K562 (cell line): ENCODE measurements around the gene TAF4. TPM values are rescaled to one million over a fixed set of nuclear protein-coding genes. Genes with fewer than 3 reads are reported as not detected.
A peak's percentile ranks its signal among the peaks of the same experiment; 100 is the strongest.

ENCODE experiments used
- ATAC-seq: fragments of 200-7000 bp; cut with Tn5 transposase; 3 replicates; pipeline ENCODE4 v1.9.1; 2020; ENCODE audit warnings: moderate library complexity
- BruUV-seq: library from RNA; stranded (reverse); fragments of 400-500 nt; replicated peaks from 2 replicates; lab custom pipeline; 2021; lab: Mats Ljungman, UMichigan
- CTCF ChIA-PET: fragments of 300-600 bp; formaldehyde crosslinking; extraction: SDS; loops from one replicate; lab custom pipeline; 2021; ENCODE audit warnings: low intra/inter-chr PET ratio; lab: Yijun Ruan, JAX
- POLR2A ChIA-PET: fragments of 300-600, 350-650 bp; sonication (Branson Sonifier 250); formaldehyde crosslinking; extraction: SDS; loops from one replicate; lab custom pipeline; 2021; ENCODE audit warnings: antibody characterized with exemption, inconsistent platforms; lab: Yijun Ruan, JAX
- DNase-seq, 4 experiments: peaks; one replicate each; pipeline versions ENCODE4 v3.0.0 to v3.0.0-alpha.2; 2011 to 2018; ENCODE audit warnings: low spot score in 3 of 4, mixed read lengths in 3 of 4; ENCODE audit errors: extremely low read depth in 1 of 4
- FAIRE-seq: peaks from 2 replicates; lab custom pipeline; 2011; peaks lifted over from hg19 to GRCh38; lab: Jason Lieb, UNC
- H2AFZ ChIP-seq: 2 replicates; pipeline ENCODE4 v1.6.0; 2011; ENCODE audit warnings: low read depth, low read length, control low read depth, inconsistent platforms
- H3K27ac ChIP-seq: fragments of 200-600 bp; 3 replicates; pipeline ENCODE4 v1.8.0; 2011; ENCODE audit warnings: low read depth, mild to moderate bottlenecking, control low read depth, inconsistent platforms, low read length, moderate library complexity, mixed read lengths; ENCODE audit errors: extremely low read depth
- H3K27me3 ChIP-seq, 2 experiments: fragments of 300-600 bp in 1 of 2; 2 replicates in 1 of 2; 3 replicates in 1 of 2; pipeline versions ENCODE4 v1.6.0 to v1.8.0; 2011; ENCODE audit warnings: inconsistent platforms in 2 of 2, low read length in 2 of 2, mild to moderate bottlenecking in 1 of 2, mixed read lengths in 1 of 2, moderate library complexity in 1 of 2; ENCODE audit not compliant: control insufficient read depth in 2 of 2, insufficient read depth in 2 of 2
- H3K36me3 ChIP-seq: fragments of 300-600 bp; 3 replicates; pipeline ENCODE4 v1.8.0; 2011; ENCODE audit warnings: mild to moderate bottlenecking, low read length, inconsistent platforms; ENCODE audit not compliant: control insufficient read depth, insufficient read depth
- H3K4me1 ChIP-seq, 2 experiments: fragments of 200-600 bp in 1 of 2; replicated peaks in 1 of 2; 2 replicates in 1 of 2; 3 replicates in 1 of 2; pipeline versions ENCODE4 v1.5.1 to v1.8.0; 2011; ENCODE audit warnings: inconsistent platforms in 2 of 2, low read length in 2 of 2, mild to moderate bottlenecking in 1 of 2, mixed read lengths in 1 of 2, moderate library complexity in 1 of 2; ENCODE audit not compliant: control insufficient read depth in 2 of 2, insufficient read depth in 2 of 2
- H3K4me2 ChIP-seq: 2 replicates; pipeline ENCODE4 v1.6.1; 2011; ENCODE audit warnings: low read length, control low read depth, inconsistent platforms, mixed read lengths; ENCODE audit not compliant: insufficient read depth
- H3K4me3 ChIP-seq: fragments of 200-600 bp; sonication (generic), shearing (Covaris generic); 2 replicates; pipeline ENCODE4 v1.5.1; 2016; ENCODE audit warnings: control low read depth, inconsistent platforms
- H3K79me2 ChIP-seq: fragments of 200-600 bp; 3 replicates; pipeline ENCODE4 v1.8.0; 2011; ENCODE audit warnings: low read length, inconsistent platforms; ENCODE audit not compliant: control insufficient read depth, insufficient read depth
- H3K9ac ChIP-seq, 2 experiments: 2 replicates each; pipeline versions ENCODE4 v1.6.0 to v1.6.1; 2011; ENCODE audit warnings: low read depth in 2 of 2, low read length in 2 of 2, control low read depth in 1 of 2, inconsistent platforms in 1 of 2, mild to moderate bottlenecking in 1 of 2, mixed read lengths in 1 of 2; ENCODE audit not compliant: insufficient read depth in 1 of 2
- H3K9me1 ChIP-seq: one replicate; pipeline ENCODE4 v1.6.0; 2011; ENCODE audit warnings: inconsistent platforms, mild to moderate bottlenecking, low read length, moderate library complexity; ENCODE audit not compliant: control insufficient read depth, insufficient read depth
- H3K9me3 ChIP-seq: replicated peaks from 2 replicates; pipeline ENCODE4 v1.5.1; 2011; ENCODE audit warnings: low read depth, low read length, inconsistent platforms; ENCODE audit not compliant: control insufficient read depth, insufficient read depth
- H4K20me1 ChIP-seq: replicated peaks from 2 replicates; pipeline ENCODE4 v1.6.1; 2011; ENCODE audit warnings: low read length, inconsistent platforms, mixed read lengths; ENCODE audit not compliant: control insufficient read depth, insufficient read depth
- CBX5 ChIP-seq: IDR thresholded peaks from 2 replicates; pipeline ENCODE4 v1.6.1; 2014; ENCODE audit warnings: low read depth, borderline replicate concordance
- CREBBP ChIP-seq: IDR thresholded peaks from one replicate; pipeline ENCODE4 v1.6.1; 2012; ENCODE audit warnings: low read depth, mild to moderate bottlenecking, control low read depth, inconsistent platforms, low read length
- DIDO1 ChIP-seq: fragments of 450-650 bp; IDR thresholded peaks from 2 replicates; pipeline ENCODE4 v1.6.1; 2016; ENCODE audit warnings: low read depth, missing biosample characterization, missing genetic modification characterization
- EP400 ChIP-seq: fragments of 450-650 bp; IDR thresholded peaks from 2 replicates; pipeline ENCODE4 v1.6.1; 2017; ENCODE audit warnings: antibody characterized with exemption, mild to moderate bottlenecking, moderate library complexity
- HOXB6 ChIP-seq: fragments of 250-450 bp; sonication (Bioruptor Pico); IDR thresholded peaks from 2 replicates; pipeline ENCODE4 v1.5.1; 2022; ENCODE audit warnings: mild to moderate bottlenecking, borderline replicate concordance
- HSF4 ChIP-seq: fragments of 250-450 bp; sonication (Bioruptor Pico); IDR thresholded peaks from 2 replicates; pipeline ENCODE4 v2.1.2; 2022; ENCODE audit warnings: mild to moderate bottlenecking, moderate library complexity, borderline replicate concordance
- NRF1 ChIP-seq, 2 experiments: fragments of 450-650 bp; IDR thresholded peaks in 1 of 2; conservative IDR thresholded peaks in 1 of 2; 2 replicates each; pipeline ENCODE4 v1.6.1; 2014; ENCODE audit warnings: mild to moderate bottlenecking in 2 of 2
- NUFIP1 ChIP-seq: fragments of 450-650 bp; IDR thresholded peaks from 2 replicates; pipeline ENCODE4 v1.6.1; 2018; ENCODE audit not compliant: partially characterized antibody
- PRPF4 ChIP-seq: fragments of 200-400 bp; formaldehyde crosslinking; IDR thresholded peaks from one replicate; pipeline ENCODE4 v1.6.1; 2017; ENCODE audit warnings: low read length, low read depth, mild to moderate bottlenecking; ENCODE audit not compliant: insufficient read depth, poor library complexity, severe bottlenecking
- PYGO2 ChIP-seq: fragments of 450-650 bp; IDR thresholded peaks from 2 replicates; pipeline ENCODE4 v1.6.1; 2016; ENCODE audit warnings: mild to moderate bottlenecking, missing genetic modification characterization, moderate library complexity, missing compliant biosample characterization
- RBBP5 ChIP-seq: fragments of 200-600 bp; sonication (generic); IDR thresholded peaks from 2 replicates; pipeline ENCODE4 v1.6.1; 2012; ENCODE audit warnings: borderline replicate concordance, mild to moderate bottlenecking, low read length, control low read depth, inconsistent platforms; ENCODE audit not compliant: insufficient read depth, poor library complexity, severe bottlenecking
- RHOXF2B ChIP-seq: fragments of 250-450 bp; sonication (Bioruptor Pico); conservative IDR thresholded peaks from 2 replicates; pipeline ENCODE4 v1.5.1; 2021
- TOE1 ChIP-seq, 2 experiments: fragments of 450-650 bp in 1 of 2; sonication (generic) in 1 of 2; formaldehyde crosslinking in 1 of 2; IDR thresholded peaks; 2 replicates each; pipeline versions ENCODE4 v1.7.1 to v1.8.0; 2016 to 2022; ENCODE audit warnings: borderline replicate concordance in 2 of 2, mild to moderate bottlenecking in 2 of 2, antibody characterized with exemption in 1 of 2, inconsistent platforms in 1 of 2, low read depth in 1 of 2, missing genetic modification reagents in 1 of 2, moderate library complexity in 1 of 2
- ZBTB7A ChIP-seq: IDR thresholded peaks from 2 replicates; pipeline ENCODE4 v1.6.1; 2011; ENCODE audit warnings: low read depth, mild to moderate bottlenecking, low read length, moderate library complexity, borderline replicate concordance; ENCODE audit not compliant: control insufficient read depth
- ZNF589 ChIP-seq: fragments of 200-800 bp; sonication (Bioruptor generic); IDR thresholded peaks from 2 replicates; pipeline ENCODE4 v1.6.1; 2016; ENCODE audit warnings: low read depth, missing genetic modification characterization, missing compliant biosample characterization
- ZNF696 ChIP-seq: fragments of 250-450 bp; sonication (Bioruptor Pico); conservative IDR thresholded peaks from 2 replicates; pipeline ENCODE4 v1.4.0; 2020; ENCODE audit warnings: mild to moderate bottlenecking, moderate library complexity
- ZZZ3 ChIP-seq: fragments of 450-650 bp; IDR thresholded peaks from 2 replicates; pipeline ENCODE4 v1.6.1; 2016; ENCODE audit warnings: antibody characterized with exemption, mild to moderate bottlenecking, moderate library complexity
- WGBS: fragments of 100-300 bp; shearing (Covaris generic); methylation state at CpG from one replicate; pipeline ENCODE4 v1.1.6; 2016; ENCODE audit warnings: low coverage, mixed read lengths; ENCODE audit not compliant: insufficient coverage; ENCODE audit errors: missing lambda C conversion rate; 5-methylcytosine and 5-hydroxymethylcytosine counted together
- in situ Hi-C: fragments of 300-500 bp; cut with MboI; formaldehyde crosslinking; loops from 4 replicates; pipeline ENCODE4 v1.15.0; 2018; ENCODE audit warnings: inconsistent platforms, mixed read lengths
- intact Hi-C: fragments of 100-400 bp; cut with micrococcal nuclease; formaldehyde crosslinking; loops from 2 replicates; pipeline ENCODE4 v1.14.2; 2022
- polyA plus RNA-seq, 8 experiments: library from polyadenylated mRNA; depleted of rRNA in 4 of 8; stranded (reverse) in 5 of 8; unstranded in 3 of 8; fragments of >200 nt; fragmentation: Nextera tagmentation in 2 of 8; fragmentation: Illumina TruSeq in 1 of 8; extraction: Ambion mirVana in 2 of 8; extraction: Trizol in 1 of 8; gene quantifications; 2 replicates each; pipeline versions ENCODE4 v1.2.1 to v1.2.3, GENCODE V29; 2011 to 2014; ENCODE audit warnings: inconsistent platforms in 1 of 8, missing spikeins in 1 of 8
- total RNA-seq, 7 experiments: library from RNA; depleted of rRNA in 6 of 7; stranded (reverse); fragments of >200 nt in 6 of 7; fragmentation: Illumina TruSeq in 2 of 7; extraction: Trizol in 2 of 7; gene quantifications; 2 replicates each; pipeline versions ENCODE4 v1.2.1 to v1.2.3, GENCODE V29; 2011 to 2021; ENCODE audit warnings: low replicate concordance in 1 of 7
- TF ChIP-seq, protein P1 (sequence below): fragments of 250-450 bp; sonication (Bioruptor Pico); IDR thresholded peaks from 2 replicates; pipeline ENCODE4 v1.9.0; 2021; ENCODE audit warnings: mild to moderate bottlenecking

The TAF4 gene
- total and polyA plus RNA-seq, 9 of the 15 experiments (the other 6 are each of a cell fraction or from before 2014, with no cell fraction given) = 0.44 to 28.3 (median 5.6) TPM

DNA sequence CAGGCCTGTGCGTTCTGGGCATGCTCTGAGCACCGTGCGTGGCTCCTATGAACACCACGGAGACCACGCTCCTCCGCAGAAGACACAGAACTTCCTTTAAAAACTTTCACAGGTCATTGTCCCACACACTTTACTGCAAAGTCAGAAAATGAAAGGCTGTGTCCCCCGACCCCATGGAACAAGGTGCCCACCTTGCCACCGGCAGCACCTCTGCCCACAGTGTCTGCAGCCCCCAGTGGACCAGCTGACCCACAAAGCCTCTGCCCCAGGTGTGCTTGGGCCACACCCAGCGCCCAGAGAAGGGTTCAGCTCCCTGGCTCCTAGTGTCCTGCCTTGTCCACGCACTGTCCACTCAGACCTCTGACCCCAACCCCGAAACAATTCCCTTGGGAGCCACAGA lies 8.7 kb downstream of the TAF4 start:
- in situ Hi-C loops (no loop called here), intact Hi-C loops (no loop called here)
- 90% methylated on average over 11 of the region's 11 CpGs for WGBS
- H3K9ac ChIP-seq = no peak overlapping the region
- peaks cover 8% of the 10 kb centered on the region for H3K9me1 ChIP-seq
- POLR2A ChIA-PET = no interaction called here
- H3K27me3 ChIP-seq = no peaks in the 10 kb centered on the region
- peaks cover 0 to 38% of the 10 kb centered on the region in 2 experiments; a peak in 2 of 5 replicates for H3K4me1 ChIP-seq
- H3K4me3 ChIP-seq = no peak overlapping the region
- BruUV-seq = no TSS peak
- no peak overlapping the region for H2AFZ ChIP-seq
- CTCF ChIA-PET = no interaction called here
- no peak for FAIRE-seq
- no peaks in the 10 kb centered on the region for H3K9me3 ChIP-seq
- peaks cover 22% of the 10 kb centered on the region; the same call in 2 of the 3 replicates for H3K36me3 ChIP-seq
- H3K27ac ChIP-seq = no peak overlapping the region
- no peak overlapping the region for H3K4me2 ChIP-seq
- peaks cover 23% of the 10 kb centered on the region for H4K20me1 ChIP-seq
- ATAC-seq = no peak
- peak in 1 of 4 experiments; percentile 7 for DNase-seq
- TF ChIP-seq ZNF696 (CRISPR knock-in tag) (no peak), RBBP5 (no peak), EP400 (no peak), CBX5 (no peak), ZNF589 (CRISPR knock-in tag) (no peak), RHOXF2B (CRISPR knock-in tag) (no peak), PYGO2 (tag) (no peak), CREBBP (no peak), NUFIP1 (no peak), NRF1 (conservative IDR thresholded peaks at IDR 0.05 in 1 of 2, IDR thresholded peaks at IDR 0.05 in 1 of 2) (no peak), PRPF4 (no peak), ZBTB7A (no peak), HSF4 (CRISPR knock-in tag) (no peak), HOXB6 (CRISPR knock-in tag) (no peak), ZZZ3 (no peak), DIDO1 (no peak), TOE1 (IDR thresholded peaks at IDR 0.05; ENCODE audit: borderline replicate concordance) (no peak), TOE1 (CRISPR knock-in tag; IDR thresholded peaks at IDR 0.05; ENCODE audit: borderline replicate concordance, low read depth) (no peak)
- TF ChIP-seq, protein P1, sequence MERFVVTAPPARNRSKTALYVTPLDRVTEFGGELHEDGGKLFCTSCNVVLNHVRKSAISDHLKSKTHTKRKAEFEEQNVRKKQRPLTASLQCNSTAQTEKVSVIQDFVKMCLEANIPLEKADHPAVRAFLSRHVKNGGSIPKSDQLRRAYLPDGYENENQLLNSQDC (CRISPR knock-in tag) = no peak
- peaks cover 79% of the 10 kb centered on the region for H3K79me2 ChIP-seq
